Kidney (tissue), 22 donors: ENCODE results near the gene B4GALT3. TPM values are rescaled to one million over a fixed set of nuclear protein-coding genes. Genes with fewer than 3 reads are reported as not detected.

Experiments
- DNase-seq, 5 donors: peaks; one replicate each; pipeline ENCODE4 v3.0.0-alpha.2; 2013 to 2020
- FAIRE-seq: peaks from 2 replicates; lab custom pipeline; 2012; peaks lifted over from hg19 to GRCh38; lab: Jason Lieb, UNC
- H3K27ac ChIP-seq, 2 donors: one replicate each; pipeline ENCODE4 v1.7.0; 2013; ENCODE audit warnings: low read depth in 2 of 2, low read length in 2 of 2, inconsistent platforms in 1 of 2
- H3K27me3 ChIP-seq: one replicate; pipeline ENCODE4 v1.7.1; 2013; ENCODE audit warnings: low read length, inconsistent platforms; ENCODE audit not compliant: control insufficient read depth, insufficient read depth
- H3K36me3 ChIP-seq, 3 donors: one replicate each; pipeline versions ENCODE4 v1.7.0 to v1.7.1; 2013; ENCODE audit warnings: low read length in 3 of 3, control low read depth in 1 of 3, inconsistent platforms in 1 of 3; ENCODE audit not compliant: insufficient read depth in 3 of 3, control insufficient read depth in 2 of 3
- H3K4me1 ChIP-seq, 3 donors: one replicate each; pipeline versions ENCODE4 v1.7.0 to v1.7.1; 2013; ENCODE audit warnings: low read length in 3 of 3, inconsistent platforms in 1 of 3, low read depth in 1 of 3; ENCODE audit not compliant: control insufficient read depth in 2 of 3, insufficient read depth in 2 of 3
- H3K4me3 ChIP-seq, 3 donors: one replicate each; pipeline versions ENCODE4 v1.7.0 to v1.8.1; 2013; ENCODE audit warnings: low read length in 3 of 3, control low read depth in 1 of 3, inconsistent platforms in 1 of 3
- H3K9ac ChIP-seq, 3 donors: one replicate each; pipeline versions ENCODE4 v1.7.0 to v1.7.1; 2013; ENCODE audit warnings: low read length in 3 of 3, control low read depth in 1 of 3, inconsistent platforms in 1 of 3
- H3K9me3 ChIP-seq, 3 donors: one replicate each; pipeline versions ENCODE4 v1.7.0 to v1.7.1; 2013; ENCODE audit warnings: low read length in 3 of 3, control low read depth in 1 of 3, inconsistent platforms in 1 of 3; ENCODE audit not compliant: control insufficient read depth in 2 of 3, insufficient read depth in 1 of 3
- intact Hi-C: fragments of 100-400 bp; cut with DNase I; formaldehyde crosslinking; loops from one replicate; pipeline ENCODE4 v1.11.1; 2022
- long read RNA-seq, 10 donors: library from polyadenylated mRNA in 1 of 10; unstranded in 1 of 10; transcript quantifications; one replicate each; pipeline ENCODE4 v2.0.0 and lab custom pipeline, GENCODE V29; 2021 to 2026
- polyA plus RNA-seq: library from polyadenylated mRNA; stranded (reverse); fragments of 350-450 nt; fragmentation: Illumina TruSeq; extraction: RNeasy Lipid Tissue Mini Kit (QIAGEN cat#74804); gene quantifications from one replicate; pipeline ENCODE4 v1.2.3, GENCODE V29; 2014; ENCODE audit warnings: low read depth, low replicate concordance; ENCODE audit not compliant: insufficient read depth
- total RNA-seq: library from RNA; stranded (reverse); fragmentation: NEBNext Ultra II Directional; extraction: Animal tissue kit (Norgen Biotek cat#: 25700); gene quantifications from one replicate; pipeline ENCODE4 v1.2.1, GENCODE V29; 2021
- TF ChIP-seq, protein P1 (sequence below): IDR thresholded peaks from 3 replicates; pipeline ENCODE4 v1.5.1; 2012; ENCODE audit warnings: mild to moderate bottlenecking, moderate library complexity, borderline replicate concordance; ENCODE audit not compliant: insufficient read depth; ENCODE audit errors: extremely low read depth
- donor health status: control.
- donor health status: control.
- donor health status: control.
- donor health status: control.
- donor health status: control.
- donor health status: DM: yes; HTN: yes; CAD: no.
- donor health status: Normal renal cell carcinoma (clear cell type).

Gene B4GALT3
- total RNA-seq: 22.9 TPM
- polyA plus RNA-seq: 33.5 TPM
- long read RNA-seq, donor 1, transcript B4GALT3-213 (8 exons, 2,414 nt): minor isoform, 6 of 15 reads
- long read RNA-seq, donor 1, transcript B4GALT3-201 (8 exons, 1,911 nt): major isoform, 7 of 15 reads
- long read RNA-seq, donor 1, partial matches to known transcripts: 0 of 15 reads
- long read RNA-seq, donor 1, other reads (novel, unspliced or antisense): 0 of 15 reads
- long read RNA-seq, donor 2, transcript B4GALT3-209 (2 exons, 308 nt): major isoform, 8 of 17 reads
- long read RNA-seq, donor 2, partial matches to known transcripts: 0 of 17 reads
- long read RNA-seq, donor 2, other reads (novel, unspliced or antisense): 0 of 17 reads
- long read RNA-seq, donor 3, transcript B4GALT3-209 (2 exons, 308 nt): major isoform, 6 of 11 reads
- long read RNA-seq, donor 3, partial matches to known transcripts: 0 of 11 reads
- long read RNA-seq, donor 3, other reads (novel, unspliced or antisense): 0 of 11 reads
- long read RNA-seq, donor 4, transcript B4GALT3-201 (8 exons, 1,911 nt): major isoform, 7 of 19 reads
- long read RNA-seq, donor 4, transcript B4GALT3-213 (8 exons, 2,414 nt): minor isoform, 5 of 19 reads
- long read RNA-seq, donor 4, transcript B4GALT3-209 (2 exons, 308 nt): minor isoform, 5 of 19 reads
- long read RNA-seq, donor 4, partial matches to known transcripts: 0 of 19 reads
- long read RNA-seq, donor 4, other reads (novel, unspliced or antisense): 0 of 19 reads
- long read RNA-seq, donor 5: 0 reads
- long read RNA-seq, donor 6, partial matches to known transcripts: 0 of 9 reads
- long read RNA-seq, donor 6, other reads (novel, unspliced or antisense): 0 of 9 reads
- long read RNA-seq, donor 7, transcript B4GALT3-201 (8 exons, 1,911 nt): major isoform, 11 of 26 reads
- long read RNA-seq, donor 7, partial matches to known transcripts: 3 of 26 reads
- long read RNA-seq, donor 7, other reads (novel, unspliced or antisense): 9 of 26 reads
- long read RNA-seq, donor 8, partial matches to known transcripts: 0 of 10 reads
- long read RNA-seq, donor 8, other reads (novel, unspliced or antisense): 0 of 10 reads
- long read RNA-seq, donor 9, partial matches to known transcripts: 0 of 6 reads
- long read RNA-seq, donor 9, other reads (novel, unspliced or antisense): 0 of 6 reads
- long read RNA-seq, donor 10, partial matches to known transcripts: 0 of 5 reads
- long read RNA-seq, donor 10, other reads (novel, unspliced or antisense): 0 of 5 reads

DNA sequence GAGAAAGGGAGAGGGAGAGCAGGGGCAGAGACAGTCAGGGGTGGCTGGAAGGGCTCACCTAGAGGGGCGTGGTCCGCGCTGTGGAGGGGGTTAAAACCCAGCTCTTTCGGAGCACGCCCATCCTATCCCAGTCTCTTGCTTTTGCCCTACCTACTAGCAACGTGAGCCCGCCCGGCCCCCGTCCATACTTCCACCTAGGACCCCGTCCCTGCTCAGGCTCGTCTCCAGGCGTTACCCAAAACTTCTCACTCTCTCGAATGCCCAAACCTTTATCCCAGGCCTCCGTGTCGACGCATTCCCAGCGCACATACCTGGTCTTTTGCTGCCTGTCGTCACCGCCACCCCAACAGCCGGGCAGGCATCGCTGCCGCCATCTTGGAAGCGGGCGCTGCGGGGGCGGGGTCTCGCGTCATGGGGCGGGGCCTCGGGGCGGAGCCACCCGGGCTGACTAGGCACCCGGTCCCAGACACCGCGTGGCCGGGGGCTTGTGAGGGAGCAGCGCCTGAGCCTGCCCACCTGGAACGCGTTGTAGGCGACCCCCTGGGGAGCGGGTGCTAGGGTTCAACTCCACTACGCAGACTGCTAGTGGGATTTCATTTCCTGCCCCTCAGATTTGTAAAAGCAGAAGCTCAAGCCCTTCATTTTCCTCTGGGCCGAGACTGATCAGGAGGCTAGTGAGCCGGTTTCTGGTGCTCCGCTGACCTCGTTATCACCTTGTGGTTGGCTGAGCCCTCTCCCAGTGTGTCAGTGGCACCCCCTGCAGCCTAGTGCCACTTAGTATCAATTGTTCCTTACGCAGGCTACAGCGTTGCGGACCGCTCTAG, at the start of gene B4GALT3:
TSS of gene B4GALT3 (minus strand) at position 396 of the 824 bp plus-strand sequence. CDS start 1,447 bp downstream, outside the sequence.
- H3K4me1 ChIP-seq: peaks cover 0 to 21% (median 12%) of the 10 kb centered on the region in 3 donors
- FAIRE-seq (no peak), DNase-seq (peak; percentile 94 to 96 (median 94))
- intact Hi-C loops: no loop called here
- peaks cover 9 to 33% (median 10%) of the 10 kb centered on the region in 3 donors for H3K36me3 ChIP-seq
- no peaks in the 10 kb centered on the region for H3K9me3 ChIP-seq
- H3K27me3 ChIP-seq: no peaks in the 10 kb centered on the region
- H3K4me3 ChIP-seq: peak within 1 kb of the TSS; percentile 97 to 98 (median 98)
- H3K27ac ChIP-seq: peak within 1 kb of the TSS; percentile 95 to 96
- TF ChIP-seq, protein P1, sequence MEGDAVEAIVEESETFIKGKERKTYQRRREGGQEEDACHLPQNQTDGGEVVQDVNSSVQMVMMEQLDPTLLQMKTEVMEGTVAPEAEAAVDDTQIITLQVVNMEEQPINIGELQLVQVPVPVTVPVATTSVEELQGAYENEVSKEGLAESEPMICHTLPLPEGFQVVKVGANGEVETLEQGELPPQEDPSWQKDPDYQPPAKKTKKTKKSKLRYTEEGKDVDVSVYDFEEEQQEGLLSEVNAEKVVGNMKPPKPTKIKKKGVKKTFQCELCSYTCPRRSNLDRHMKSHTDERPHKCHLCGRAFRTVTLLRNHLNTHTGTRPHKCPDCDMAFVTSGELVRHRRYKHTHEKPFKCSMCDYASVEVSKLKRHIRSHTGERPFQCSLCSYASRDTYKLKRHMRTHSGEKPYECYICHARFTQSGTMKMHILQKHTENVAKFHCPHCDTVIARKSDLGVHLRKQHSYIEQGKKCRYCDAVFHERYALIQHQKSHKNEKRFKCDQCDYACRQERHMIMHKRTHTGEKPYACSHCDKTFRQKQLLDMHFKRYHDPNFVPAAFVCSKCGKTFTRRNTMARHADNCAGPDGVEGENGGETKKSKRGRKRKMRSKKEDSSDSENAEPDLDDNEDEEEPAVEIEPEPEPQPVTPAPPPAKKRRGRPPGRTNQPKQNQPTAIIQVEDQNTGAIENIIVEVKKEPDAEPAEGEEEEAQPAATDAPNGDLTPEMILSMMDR: no peak
- peak within 1 kb of the TSS; percentile 97 to 99 (median 98) for H3K9ac ChIP-seq

DNA sequence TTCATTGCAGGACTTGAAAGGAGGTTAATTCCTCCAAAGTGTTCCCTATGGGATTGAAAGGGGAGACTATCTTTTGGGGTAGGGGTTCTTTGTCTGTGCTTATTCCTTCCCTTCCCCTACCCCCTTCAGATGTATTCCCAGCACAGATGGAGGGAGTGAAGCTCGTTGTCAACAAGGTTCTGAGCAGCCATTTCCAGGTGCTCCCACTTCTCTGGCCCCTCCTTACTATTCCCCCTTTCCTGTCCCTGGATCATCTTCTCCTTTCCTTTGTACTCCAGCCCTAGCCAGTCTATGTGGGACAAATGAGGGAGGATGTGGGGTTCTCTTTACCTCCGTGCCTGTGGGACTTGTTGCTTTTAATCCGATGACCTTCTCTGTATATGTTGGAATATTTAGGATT, 49.5 kb upstream of the B4GALT3 start:
- no peak for FAIRE-seq
- Histone ChIP-seq H3K27ac (no peak overlapping the region), H3K36me3 (peaks cover 3 to 15% (median 13%) of the 10 kb centered on the region in 3 donors), H3K9me3 (no peaks in the 10 kb centered on the region), H3K27me3 (no peaks in the 10 kb centered on the region), H3K4me3 (peak overlapping the region in 2 of 3 donors; percentile 51 to 95), H3K9ac (peak overlapping the region in 1 of 3 donors; percentile 86), H3K4me1 (peaks cover 2 to 17% (median 8%) of the 10 kb centered on the region in 3 donors)
- DNase-seq: no peak
- TF ChIP-seq, protein P1: no peak
- intact Hi-C loops: no loop called here

DNA sequence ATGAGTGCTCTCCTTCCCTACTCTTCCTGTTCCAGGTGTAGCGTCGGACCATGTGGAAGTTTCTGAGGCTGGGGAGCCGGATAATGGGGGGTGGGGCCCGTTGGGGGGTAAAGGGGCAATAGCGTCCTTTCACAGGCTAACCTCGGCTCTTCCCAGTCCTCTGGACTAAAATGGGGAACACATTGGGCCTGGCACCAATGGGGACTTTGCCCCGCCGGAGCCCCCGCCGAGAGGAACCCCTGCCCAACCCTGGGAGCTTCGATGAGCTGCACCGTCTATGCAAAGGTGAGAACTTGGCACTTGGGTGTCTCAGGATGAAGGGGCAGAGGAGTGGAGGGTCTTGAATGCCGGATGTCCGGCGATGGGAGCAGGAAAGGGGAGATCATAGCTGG, 49.0 kb upstream of the B4GALT3 start:
- Histone ChIP-seq H3K27me3 (no peaks in the 10 kb centered on the region), H3K4me3 (peak overlapping the region; percentile 82 to 96 (median 95)), H3K9me3 (no peaks in the 10 kb centered on the region), H3K27ac (peak overlapping the region; percentile 36 to 45), H3K9ac (peak overlapping the region; percentile 75 to 86 (median 80)), H3K36me3 (peaks cover 3 to 15% (median 13%) of the 10 kb centered on the region in 3 donors), H3K4me1 (peaks cover 2 to 17% (median 8%) of the 10 kb centered on the region in 3 donors)
- intact Hi-C loops: no loop called here
- no peak for FAIRE-seq
- TF ChIP-seq, protein P1: no peak
- peak in 1 of 5 donors; percentile 15 for DNase-seq
